Measurements from ENCODE around the gene GCNT1.

DNA sequence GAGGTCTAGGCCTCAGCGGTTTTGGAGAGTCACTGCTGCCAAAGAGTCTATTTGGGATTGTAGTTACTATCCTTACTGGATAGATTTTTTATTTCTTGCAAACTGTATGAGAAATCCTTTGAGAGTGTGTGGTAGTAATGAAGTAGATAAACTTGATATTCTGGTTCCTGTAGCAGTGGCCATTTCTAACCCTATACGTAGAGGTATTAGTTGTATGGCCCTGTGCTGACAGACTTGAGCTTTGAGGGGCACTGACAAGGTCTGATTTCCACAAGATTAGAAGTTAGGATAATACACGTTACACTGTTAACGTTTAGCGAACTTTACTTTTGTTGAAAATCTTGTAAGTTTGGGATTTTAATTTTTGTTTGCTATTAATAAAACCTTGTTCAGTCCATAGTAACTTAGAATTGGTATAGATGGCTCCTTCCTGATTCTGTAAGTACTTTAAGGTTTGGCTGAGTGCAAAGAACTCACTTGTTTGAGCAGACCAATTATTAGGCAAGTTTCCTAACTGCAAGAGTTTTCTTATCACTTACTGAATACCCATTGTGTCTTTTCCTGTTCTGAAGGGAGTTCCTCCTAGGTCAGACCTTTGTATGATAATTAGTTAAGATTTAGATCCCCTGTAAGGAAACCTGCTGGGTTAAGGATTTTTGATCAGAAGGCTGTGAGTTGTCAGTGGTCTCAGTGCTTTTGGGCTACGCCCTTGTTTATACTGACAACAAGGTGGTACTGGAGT lies 31.4 kb downstream of the GCNT1 start:
- TF ChIP-seq, protein P1, sequence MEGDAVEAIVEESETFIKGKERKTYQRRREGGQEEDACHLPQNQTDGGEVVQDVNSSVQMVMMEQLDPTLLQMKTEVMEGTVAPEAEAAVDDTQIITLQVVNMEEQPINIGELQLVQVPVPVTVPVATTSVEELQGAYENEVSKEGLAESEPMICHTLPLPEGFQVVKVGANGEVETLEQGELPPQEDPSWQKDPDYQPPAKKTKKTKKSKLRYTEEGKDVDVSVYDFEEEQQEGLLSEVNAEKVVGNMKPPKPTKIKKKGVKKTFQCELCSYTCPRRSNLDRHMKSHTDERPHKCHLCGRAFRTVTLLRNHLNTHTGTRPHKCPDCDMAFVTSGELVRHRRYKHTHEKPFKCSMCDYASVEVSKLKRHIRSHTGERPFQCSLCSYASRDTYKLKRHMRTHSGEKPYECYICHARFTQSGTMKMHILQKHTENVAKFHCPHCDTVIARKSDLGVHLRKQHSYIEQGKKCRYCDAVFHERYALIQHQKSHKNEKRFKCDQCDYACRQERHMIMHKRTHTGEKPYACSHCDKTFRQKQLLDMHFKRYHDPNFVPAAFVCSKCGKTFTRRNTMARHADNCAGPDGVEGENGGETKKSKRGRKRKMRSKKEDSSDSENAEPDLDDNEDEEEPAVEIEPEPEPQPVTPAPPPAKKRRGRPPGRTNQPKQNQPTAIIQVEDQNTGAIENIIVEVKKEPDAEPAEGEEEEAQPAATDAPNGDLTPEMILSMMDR (IDR thresholded peaks at IDR 0.05) = no peak
- TF ChIP-seq POLR2A (IDR thresholded peaks at IDR 0.05) = no peak

Measured in prostate gland (tissue), 2 donors.